Neural cell (in vitro differentiated cells): ENCODE results near the gene COLEC12. TPM values are rescaled to one million over a fixed set of nuclear protein-coding genes. Genes with fewer than 3 reads are reported as not detected.

Source experiments
- H2AFZ ChIP-seq: fragments of 200-600, 300-800 bp; sonication (generic), shearing (Covaris generic); 2 replicates; pipeline ENCODE4 v1.6.0; 2014; ENCODE audit warnings: low read depth, mild to moderate bottlenecking, antibody characterized with exemption, low read length, moderate library complexity
- H3F3A ChIP-seq: fragments of 200-600 bp; shearing (Covaris generic); 2 replicates; pipeline ENCODE4 v1.6.1; 2016; ENCODE audit warnings: mild to moderate bottlenecking, moderate library complexity, mixed read lengths, antibody characterized with exemption, low read length; ENCODE audit not compliant: insufficient read depth, poor library complexity, severe bottlenecking
- H3K27ac ChIP-seq: fragments of 200-600, 300-800 bp; sonication (generic), shearing (Covaris generic); 2 replicates; pipeline ENCODE4 v1.5.1; 2014; ENCODE audit warnings: mild to moderate bottlenecking, low read length, moderate library complexity
- H3K27me3 ChIP-seq: fragments of 300-800, 200-600 bp; sonication (generic), shearing (Covaris generic); 2 replicates; pipeline ENCODE4 v1.6.0; 2014; ENCODE audit warnings: mild to moderate bottlenecking, low read depth, low read length, moderate library complexity; ENCODE audit not compliant: insufficient read depth
- H3K36me3 ChIP-seq: fragments of 300-800, 200-600 bp; sonication (generic), shearing (Covaris generic); 2 replicates; pipeline ENCODE4 v1.5.1; 2014; ENCODE audit warnings: mild to moderate bottlenecking, antibody characterized with exemption, low read length, moderate library complexity; ENCODE audit not compliant: insufficient read depth
- H3K4me2 ChIP-seq: fragments of 300-800, 200-600 bp; sonication (generic), shearing (Covaris generic); 2 replicates; pipeline ENCODE4 v1.6.0; 2014; ENCODE audit warnings: mild to moderate bottlenecking, low read length
- H3K4me3 ChIP-seq: fragments of 300-800, 200-600 bp; sonication (generic), shearing (Covaris generic); 2 replicates; pipeline ENCODE4 v1.5.1; 2014; ENCODE audit warnings: mild to moderate bottlenecking, low read length, moderate library complexity
- H3K79me2 ChIP-seq: fragments of 200-600 bp; shearing (Covaris generic); replicated peaks from 2 replicates; pipeline ENCODE4 v1.6.0; 2014; ENCODE audit warnings: mild to moderate bottlenecking, low read length, moderate library complexity; ENCODE audit not compliant: insufficient read depth
- H3K9ac ChIP-seq: fragments of 300-800, 200-600 bp; sonication (generic), shearing (Covaris generic); 2 replicates; pipeline ENCODE4 v1.6.1; 2016; ENCODE audit warnings: mild to moderate bottlenecking, low read length, mixed read lengths
- H3K9me2 ChIP-seq: fragments of 200-600 bp; shearing (Covaris generic); 2 replicates; pipeline ENCODE4 v1.6.1; 2016; ENCODE audit warnings: mild to moderate bottlenecking, low read length, mixed read lengths; ENCODE audit not compliant: insufficient read depth
- H3K9me3 ChIP-seq: fragments of 200-600, 300-800 bp; sonication (generic), shearing (Covaris generic); 2 replicates; pipeline ENCODE4 v1.6.1; 2016; ENCODE audit warnings: mild to moderate bottlenecking, mixed run types, low read length, moderate library complexity, mixed read lengths
- H4K20me1 ChIP-seq: fragments of 200-600 bp; shearing (Covaris generic); 2 replicates; pipeline ENCODE4 v1.6.1; 2016; ENCODE audit warnings: mild to moderate bottlenecking, mixed run types; ENCODE audit not compliant: insufficient read depth
- CTCF ChIP-seq: fragments of 450-650 bp; IDR thresholded peaks from 2 replicates; pipeline ENCODE4 v1.5.1; 2014; ENCODE audit warnings: antibody characterized with exemption, mild to moderate bottlenecking, moderate library complexity; ENCODE audit not compliant: poor library complexity, severe bottlenecking
- EP300 ChIP-seq: fragments of 450-650 bp; conservative IDR thresholded peaks from 2 replicates; pipeline ENCODE4 v1.6.1; 2014; ENCODE audit warnings: antibody characterized with exemption, mild to moderate bottlenecking, moderate library complexity; ENCODE audit not compliant: poor library complexity, severe bottlenecking
- EZH2 ChIP-seq: fragments of 200-600, 300-800 bp; shearing (Covaris generic), sonication (generic); IDR thresholded peaks from 2 replicates; pipeline ENCODE4 v1.6.1; 2014; ENCODE audit warnings: antibody characterized with exemption, low read length, borderline replicate concordance, mild to moderate bottlenecking; ENCODE audit not compliant: insufficient read depth, poor library complexity, severe bottlenecking
- MXI1 ChIP-seq: fragments of 450-650 bp; conservative IDR thresholded peaks from 2 replicates; pipeline ENCODE4 v1.6.1; 2014; ENCODE audit warnings: antibody characterized with exemption, mild to moderate bottlenecking; ENCODE audit not compliant: poor library complexity, severe bottlenecking
- POLR2AphosphoS5 ChIP-seq: IDR thresholded peaks from 2 replicates; pipeline ENCODE4 v1.6.1; 2012
- RAD21 ChIP-seq: fragments of 450-650 bp; conservative IDR thresholded peaks from 2 replicates; pipeline ENCODE4 v1.6.1; 2014; ENCODE audit warnings: antibody characterized with exemption, mild to moderate bottlenecking, moderate library complexity
- REST ChIP-seq: IDR thresholded peaks from 2 replicates; pipeline ENCODE4 v1.6.1; 2012; ENCODE audit warnings: borderline replicate concordance
- SMC3 ChIP-seq: fragments of 450-650 bp; conservative IDR thresholded peaks from 2 replicates; pipeline ENCODE4 v1.6.1; 2014; ENCODE audit warnings: antibody characterized with exemption, mild to moderate bottlenecking, moderate library complexity; ENCODE audit not compliant: poor library complexity
- TAF1 ChIP-seq: IDR thresholded peaks from 2 replicates; pipeline ENCODE4 v1.6.1; 2012; ENCODE audit warnings: low read depth
- polyA plus RNA-seq: library from polyadenylated mRNA; depleted of rRNA; stranded (reverse); fragments of >200 nt; gene quantifications from 2 replicates; pipeline ENCODE4 v1.2.3, GENCODE V29; 2014

The COLEC12 gene
- polyA plus RNA-seq, 1 donor from 2014 or later = 0.42 TPM

GRCh38 chr18:475202-476031, 25.1 kb downstream of the COLEC12 start:
- Histone ChIP-seq H3K4me3 (no peak overlapping the region), H3K9me2 (no peaks in the 10 kb centered on the region), H3K27ac (no peak overlapping the region), H3K36me3 (no peaks in the 10 kb centered on the region), H3F3A (no peaks in the 10 kb centered on the region), H3K9me3 (no peaks in the 10 kb centered on the region), H3K4me2 (no peak overlapping the region), H4K20me1 (no peaks in the 10 kb centered on the region), H3K9ac (no peak overlapping the region), H2AFZ (no peak overlapping the region), H3K79me2 (no peaks in the 10 kb centered on the region), H3K27me3 (no peaks in the 10 kb centered on the region)
- TF ChIP-seq CTCF = no peak
- TF ChIP-seq POLR2AphosphoS5 = no peak
- TF ChIP-seq REST = no peak
- no peak for TF ChIP-seq EP300
- TF ChIP-seq SMC3 = no peak
- no peak for TF ChIP-seq EZH2
- no peak for TF ChIP-seq MXI1
- no peak for TF ChIP-seq RAD21
- no peak for TF ChIP-seq TAF1

- H4K20me1 ChIP-seq = no peaks in the 10 kb centered on the region
- no peak overlapping the region for H3K27ac ChIP-seq
- H3K36me3 ChIP-seq = no peaks in the 10 kb centered on the region
- no peaks in the 10 kb centered on the region for H3K27me3 ChIP-seq
- H3F3A ChIP-seq = no peaks in the 10 kb centered on the region
- TF ChIP-seq EP300 (no peak), SMC3 (no peak), REST (no peak), RAD21 (no peak), EZH2 (no peak), CTCF (no peak), TAF1 (no peak), MXI1 (no peak), POLR2AphosphoS5 (no peak)
- no peak overlapping the region for H3K4me3 ChIP-seq
- H3K9ac ChIP-seq = no peak overlapping the region
- no peak overlapping the region for H3K4me2 ChIP-seq
- H2AFZ ChIP-seq = no peak overlapping the region
- H3K9me2 ChIP-seq = no peaks in the 10 kb centered on the region
- no peaks in the 10 kb centered on the region for H3K9me3 ChIP-seq
- no peaks in the 10 kb centered on the region for H3K79me2 ChIP-seq
Measured at GRCh38 chr18:474416-474815, 26.1 kb downstream of the COLEC12 start.
